ENCODE data around the gene TRIM47. TPM values are rescaled to one million over a fixed set of nuclear protein-coding genes. Genes with fewer than 3 reads are reported as not detected.

TRIM47 gene
- total and polyA plus RNA-seq, 2 of the 13 experiments (the other 11 are each of a cell fraction or from before 2014, with no cell fraction given): 33.5 to 82.0 TPM

DNA sequence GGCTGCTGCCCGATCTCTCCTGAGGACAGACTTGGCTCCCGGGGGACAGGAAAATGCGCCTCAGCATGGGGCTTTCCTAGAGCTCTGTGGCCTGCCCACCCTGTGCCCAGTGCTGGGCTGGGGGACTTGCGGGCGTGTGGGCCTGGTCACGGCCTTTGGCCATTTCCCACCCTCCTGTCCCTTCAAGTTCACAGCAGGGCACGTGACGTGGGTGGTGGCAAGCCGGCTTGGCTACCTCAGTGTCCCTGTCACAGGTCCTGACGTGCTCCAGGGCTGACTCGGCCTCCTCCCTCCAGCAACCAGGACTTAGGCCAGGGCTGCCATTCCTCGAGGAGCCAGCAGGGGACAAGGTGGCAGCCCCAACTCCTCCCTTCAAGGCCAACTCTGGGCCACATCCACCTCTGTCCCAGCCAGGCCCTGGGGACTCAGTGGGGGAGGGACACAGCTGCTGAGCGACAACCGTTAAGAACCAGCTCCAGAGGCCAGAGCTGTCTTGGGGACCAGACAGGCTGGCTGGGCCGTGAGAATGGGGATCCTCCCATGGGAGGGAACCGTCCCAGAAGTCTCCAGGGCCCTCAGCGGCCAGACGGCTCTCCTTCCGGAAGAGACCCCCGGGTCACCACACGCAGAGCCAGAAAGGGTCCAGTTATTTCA lies 33.2 kb downstream of the TRIM47 start (continued):
- TF ChIP-seq, protein P1, sequence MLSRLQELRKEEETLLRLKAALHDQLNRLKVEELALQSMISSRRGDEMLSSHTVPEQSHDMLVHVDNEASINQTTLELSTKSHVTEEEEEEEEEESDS (CRISPR knock-in tag; IDR thresholded peaks at IDR 0.05; ENCODE audit: borderline replicate concordance): no peak
- TF ChIP-seq MTA1 (CRISPR knock-in tag; IDR thresholded peaks at IDR 0.05; ENCODE audit: borderline replicate concordance): peak; percentile 78; the same call in 1 of the 2 replicates
- 0 out of 2 replicates have a peak, but pooled peaks have one; percentile 32 for TF ChIP-seq RELA (CRISPR knock-in tag; IDR thresholded peaks at IDR 0.05)
- TF ChIP-seq CBX2 (IDR thresholded peaks at IDR 0.05; ENCODE audit: low read depth, low read length): no peak
- no peak for TF ChIP-seq CBX2 (CRISPR knock-in tag; IDR thresholded peaks at IDR 0.05; ENCODE audit: low read depth)
- peak; percentile 65; the same call in 1 of the 2 replicates for TF ChIP-seq ZBTB7A (CRISPR knock-in tag; IDR thresholded peaks at IDR 0.05)
- no peak for TF ChIP-seq MYNN (CRISPR knock-in tag; IDR thresholded peaks at IDR 0.05; ENCODE audit: low read depth)
- TF ChIP-seq ZNF615 (CRISPR knock-in tag; IDR thresholded peaks at IDR 0.05; ENCODE audit: borderline replicate concordance): no peak
- TF ChIP-seq TAF15 (IDR thresholded peaks at IDR 0.05; ENCODE audit: low read depth, low read length, poor library complexity, severe bottlenecking): no peak
- no peak for TF ChIP-seq ZBTB39 (CRISPR knock-in tag; IDR thresholded peaks at IDR 0.05)
- TF ChIP-seq THYN1 (CRISPR knock-in tag; IDR thresholded peaks at IDR 0.05; ENCODE audit: borderline replicate concordance, low read depth): no peak
- no peak for TF ChIP-seq TBL1XR1 (IDR thresholded peaks at IDR 0.05; ENCODE audit: borderline replicate concordance, low read length, partially characterized antibody)
- peak; percentile 92 for TF ChIP-seq ZBTB20 (CRISPR knock-in tag; IDR thresholded peaks at IDR 0.05; ENCODE audit: borderline replicate concordance, low read depth)
- TF ChIP-seq, protein P2, sequence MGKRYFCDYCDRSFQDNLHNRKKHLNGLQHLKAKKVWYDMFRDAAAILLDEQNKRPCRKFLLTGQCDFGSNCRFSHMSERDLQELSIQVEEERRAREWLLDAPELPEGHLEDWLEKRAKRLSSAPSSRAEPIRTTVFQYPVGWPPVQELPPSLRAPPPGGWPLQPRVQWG (CRISPR knock-in tag; IDR thresholded peaks at IDR 0.05; ENCODE audit: borderline replicate concordance, low read depth): no peak
- no peak for TF ChIP-seq NCOA5 (CRISPR knock-in tag; IDR thresholded peaks at IDR 0.05)
- TF ChIP-seq ETV5 (CRISPR knock-in tag; IDR thresholded peaks at IDR 0.05; ENCODE audit: borderline replicate concordance): no peak
- TF ChIP-seq ZNF670 (CRISPR knock-in tag; IDR thresholded peaks at IDR 0.05; ENCODE audit: borderline replicate concordance): no peak
- TF ChIP-seq ZNF430 (CRISPR knock-in tag; IDR thresholded peaks at IDR 0.05): peak; percentile 67
- no peak for TF ChIP-seq RNF219 (CRISPR knock-in tag; IDR thresholded peaks at IDR 0.05)
- 0 out of 2 replicates have a peak, but pooled peaks have one; percentile 70 for TF ChIP-seq TRAFD1 (CRISPR knock-in tag; IDR thresholded peaks at IDR 0.05; ENCODE audit: borderline replicate concordance)
- TF ChIP-seq ZNF678 (CRISPR knock-in tag; IDR thresholded peaks at IDR 0.05): no peak
- no peak for TF ChIP-seq NCOR1 (IDR thresholded peaks at IDR 0.05; ENCODE audit: borderline replicate concordance, low read length)

All from HepG2 (cell line).